ENCODE results near the gene ACP7. TPM values are rescaled to one million over a fixed set of nuclear protein-coding genes. Genes with fewer than 3 reads are reported as not detected.
A peak's percentile ranks its signal among the peaks of the same experiment; 100 is the strongest.

ACP7 gene
- total RNA-seq, 1 donor from 2014 or later: not detected

DNA sequence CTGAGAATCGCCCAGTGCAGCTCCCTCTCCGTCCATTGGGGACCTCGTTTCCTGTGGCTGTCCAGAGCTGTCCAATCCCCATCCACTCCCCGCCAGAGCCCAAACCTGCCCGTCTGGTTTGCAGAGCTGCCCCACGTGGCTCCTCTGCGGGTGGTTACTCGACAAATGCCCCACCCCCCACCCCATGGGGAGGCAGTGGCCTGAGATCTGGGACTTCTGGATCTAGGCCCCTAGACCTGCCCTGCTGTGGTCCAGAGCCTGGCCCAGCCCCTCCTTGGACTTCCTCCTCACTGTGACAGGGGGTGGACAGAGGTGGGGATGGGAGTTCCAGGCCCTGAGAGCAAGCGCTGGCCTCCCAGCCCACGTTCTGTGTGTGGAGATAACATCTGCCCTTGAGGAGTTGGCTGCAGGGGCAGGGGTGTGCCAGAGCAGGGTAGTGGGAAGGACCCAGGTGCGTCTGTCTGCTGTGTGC is 70.5 kb downstream of the ACP7 start:
- Mint-ChIP-seq H3K36me3 (ENCODE audit: low read depth) (no peaks in the 10 kb centered on the region), H3K4me3 (ENCODE audit: low read depth) (no peak overlapping the region), H3K27me3 (ENCODE audit: low read depth) (no peaks in the 10 kb centered on the region), H3K4me1 (ENCODE audit: low read depth) (peaks cover 13% of the 10 kb centered on the region), H3K27ac (no peak overlapping the region), H3K9me3 (no peaks in the 10 kb centered on the region)
- intact Hi-C loops (cut with micrococcal nuclease): no loop called here
- no peak for DNase-seq (ENCODE audit: low spot score)

DNA sequence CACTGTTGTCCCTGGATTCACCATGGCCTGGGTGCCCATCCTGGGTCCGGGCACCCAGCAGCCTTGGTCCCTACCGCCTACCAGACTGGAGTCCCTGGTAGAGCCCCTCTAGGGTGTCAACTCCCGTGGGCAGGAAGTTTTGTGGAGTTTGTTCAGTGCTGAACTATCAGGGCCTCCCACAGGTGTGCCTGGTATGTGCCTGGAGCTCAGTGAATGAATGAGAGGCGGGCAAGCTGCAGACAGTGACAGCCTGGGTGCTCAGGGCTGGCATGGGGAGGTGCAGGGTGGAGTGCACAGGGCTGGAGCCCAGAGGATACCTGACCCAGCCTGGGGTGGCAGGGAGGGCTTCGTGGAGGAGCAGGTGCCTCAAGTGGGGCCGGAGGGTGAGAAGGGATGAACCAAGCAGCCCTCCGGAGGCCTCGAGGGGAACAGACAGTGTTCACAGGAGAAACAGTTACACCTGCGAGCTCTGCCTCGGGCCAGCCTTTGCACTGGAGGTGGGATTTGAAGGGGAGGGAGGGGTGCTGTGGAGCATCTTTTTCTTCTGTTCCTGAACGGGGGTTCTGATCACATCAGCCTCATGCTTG is 71.0 kb downstream of the ACP7 start:
- H3K27me3 Mint-ChIP-seq (ENCODE audit: low read depth): no peaks in the 10 kb centered on the region
- H3K4me1 Mint-ChIP-seq (ENCODE audit: low read depth): peaks cover 13% of the 10 kb centered on the region
- H3K36me3 Mint-ChIP-seq (ENCODE audit: low read depth): no peaks in the 10 kb centered on the region
- no peaks in the 10 kb centered on the region for H3K9me3 Mint-ChIP-seq
- no peak overlapping the region for H3K4me3 Mint-ChIP-seq (ENCODE audit: low read depth)
- no peak for DNase-seq (ENCODE audit: low spot score)
- intact Hi-C loops (cut with micrococcal nuclease): no loop called here
- H3K27ac Mint-ChIP-seq: no peak overlapping the region

DNA sequence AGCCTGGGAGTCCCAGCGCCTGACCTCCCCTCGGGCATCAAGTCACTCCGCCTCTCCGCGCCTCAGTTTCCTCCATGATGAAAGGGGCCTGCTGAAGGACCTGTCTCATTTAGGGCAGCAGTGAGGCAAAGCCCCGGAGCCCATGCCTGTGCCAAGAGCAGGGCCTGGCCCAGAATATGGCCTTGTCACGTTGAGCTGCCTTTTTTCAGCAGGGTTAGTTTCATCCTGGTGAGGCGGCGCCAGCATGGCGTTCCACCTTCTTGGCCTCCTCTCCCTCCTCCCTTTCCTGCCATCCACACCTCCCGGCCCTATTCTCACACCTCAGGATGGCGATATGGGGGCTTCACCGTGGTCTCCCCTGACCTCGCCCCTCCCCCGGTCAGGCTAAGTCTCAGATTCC is 71.6 kb downstream of the ACP7 start:
- intact Hi-C loops (cut with micrococcal nuclease): no loop called here
- H3K27me3 Mint-ChIP-seq (ENCODE audit: low read depth): no peaks in the 10 kb centered on the region
- no peak overlapping the region for H3K4me3 Mint-ChIP-seq (ENCODE audit: low read depth)
- no peaks in the 10 kb centered on the region for H3K9me3 Mint-ChIP-seq
- no peaks in the 10 kb centered on the region for H3K36me3 Mint-ChIP-seq (ENCODE audit: low read depth)
- H3K4me1 Mint-ChIP-seq (ENCODE audit: low read depth): peaks cover 13% of the 10 kb centered on the region
- H3K27ac Mint-ChIP-seq: no peak overlapping the region
- no peak for DNase-seq (ENCODE audit: low spot score)

DNA sequence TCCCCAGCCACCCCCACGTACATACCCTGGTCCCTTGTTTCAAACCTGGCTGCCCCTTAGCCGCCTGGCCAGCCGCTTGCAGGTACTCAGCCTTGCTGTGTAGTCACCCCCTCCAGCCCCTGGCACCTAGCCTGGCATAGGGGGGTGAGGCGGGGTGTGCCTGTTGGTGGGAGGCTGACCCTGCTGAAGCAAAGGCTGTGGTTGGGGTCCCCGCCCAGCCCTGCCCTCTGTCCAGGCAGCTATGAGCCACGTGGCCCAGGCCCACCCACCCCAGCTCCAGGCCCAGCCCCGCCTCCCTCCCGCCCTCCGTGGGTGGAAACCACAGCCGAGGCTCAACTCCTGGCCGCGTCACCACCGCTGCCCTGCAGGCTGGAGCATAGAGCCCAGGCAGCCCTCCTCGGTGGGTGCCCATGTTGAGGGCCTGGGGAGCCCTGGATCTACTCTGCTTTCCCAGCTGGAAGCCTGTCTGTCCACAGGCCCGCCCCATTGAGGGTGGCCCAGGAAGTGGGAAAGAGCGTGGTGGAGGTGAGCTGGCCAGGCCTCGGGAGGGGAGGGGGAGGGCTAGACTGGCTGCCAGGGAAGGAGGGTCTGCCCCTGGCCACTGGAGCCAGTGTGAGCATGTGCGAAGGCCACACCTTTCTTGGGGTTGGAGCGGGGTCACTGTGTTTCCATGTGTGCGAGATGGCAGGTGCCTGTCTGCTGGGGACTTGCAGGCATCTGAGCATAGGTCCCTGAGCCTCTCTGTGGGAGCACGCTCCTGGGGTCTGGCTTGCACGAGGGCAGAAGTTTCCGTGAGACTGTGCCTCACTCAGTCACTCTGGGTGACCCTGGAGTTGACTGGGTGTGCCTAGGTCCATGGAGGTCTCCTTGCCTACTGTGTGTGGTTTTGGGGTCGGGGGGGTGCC is 72.4 kb downstream of the ACP7 start:
- Mint-ChIP-seq H3K27ac (no peak overlapping the region), H3K4me1 (ENCODE audit: low read depth) (peaks cover 13% of the 10 kb centered on the region), H3K9me3 (no peaks in the 10 kb centered on the region), H3K27me3 (ENCODE audit: low read depth) (no peaks in the 10 kb centered on the region), H3K4me3 (ENCODE audit: low read depth) (no peak overlapping the region), H3K36me3 (ENCODE audit: low read depth) (no peaks in the 10 kb centered on the region)
- no peak for DNase-seq (ENCODE audit: low spot score)
- intact Hi-C loops (cut with micrococcal nuclease): no loop called here

DNA sequence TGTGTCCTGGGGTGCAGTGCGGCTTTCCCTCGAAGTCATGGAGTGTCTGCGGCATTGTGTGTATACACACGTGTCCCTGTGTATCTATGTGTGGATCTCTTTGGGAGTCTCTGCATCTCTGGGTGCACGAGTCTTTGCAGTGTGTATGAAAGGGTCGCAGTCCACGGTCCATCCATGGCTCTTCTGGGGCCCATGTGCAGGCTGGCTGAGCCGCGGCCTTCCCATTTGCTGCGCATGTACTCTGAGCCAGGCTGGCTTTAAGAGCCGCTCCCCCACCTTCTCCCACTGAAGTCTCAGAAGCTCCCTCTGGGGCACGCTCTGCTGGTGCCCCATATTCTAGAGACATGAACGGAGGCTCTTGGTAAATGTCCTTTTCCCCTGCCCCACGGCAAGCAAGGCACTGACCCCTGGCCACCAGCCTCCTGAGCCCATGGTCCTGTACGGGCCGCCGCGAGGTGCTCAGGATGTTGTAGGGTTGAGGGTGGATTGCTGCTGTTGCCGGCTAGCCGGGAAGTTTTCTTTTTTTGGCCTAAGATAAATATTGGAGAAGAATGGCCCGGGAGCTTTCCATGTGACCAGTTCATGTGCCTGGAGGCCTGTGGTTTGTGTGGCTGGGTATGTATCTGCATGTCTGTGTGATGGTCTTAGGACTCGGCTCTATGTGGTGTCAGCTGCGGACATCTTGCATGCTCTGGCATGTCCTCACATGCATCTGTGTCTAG is 73.3 kb downstream of the ACP7 start:
- H3K36me3 Mint-ChIP-seq (ENCODE audit: low read depth): no peaks in the 10 kb centered on the region
- H3K27ac Mint-ChIP-seq: peak overlapping the region; percentile 28
- no peak for DNase-seq (ENCODE audit: low spot score)

DNA sequence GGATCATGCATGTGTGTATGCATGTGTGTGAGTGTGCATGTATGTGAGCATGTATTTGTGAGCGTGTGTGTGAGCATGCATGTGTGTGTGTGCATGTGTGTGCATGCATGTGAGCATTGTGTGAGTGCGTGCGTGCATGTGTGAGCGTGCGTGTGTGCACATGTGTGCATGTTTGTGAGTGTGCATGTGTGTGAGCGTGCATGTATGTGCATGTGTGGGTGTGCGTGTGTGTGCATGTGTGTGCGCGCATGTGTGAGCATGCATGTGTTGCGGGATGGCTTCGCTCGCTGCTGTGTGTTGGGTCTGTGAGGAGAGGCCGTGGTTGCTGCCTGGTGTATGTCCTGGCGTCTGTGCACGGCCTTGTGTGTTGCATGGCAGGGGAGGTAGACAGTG is 73.8 kb downstream of the ACP7 start:
- no peaks in the 10 kb centered on the region for H3K9me3 Mint-ChIP-seq
- peaks cover 17% of the 10 kb centered on the region for H3K4me1 Mint-ChIP-seq (ENCODE audit: low read depth)
- intact Hi-C loops (cut with micrococcal nuclease): no loop called here
- H3K27ac Mint-ChIP-seq: no peak overlapping the region
- H3K27me3 Mint-ChIP-seq (ENCODE audit: low read depth): no peaks in the 10 kb centered on the region
- DNase-seq (ENCODE audit: low spot score): no peak
- no peaks in the 10 kb centered on the region for H3K36me3 Mint-ChIP-seq (ENCODE audit: low read depth)
- H3K4me3 Mint-ChIP-seq (ENCODE audit: low read depth): no peak overlapping the region

More for the DNA sequence above, 73.3 kb downstream of the ACP7 start:
- peaks cover 13% of the 10 kb centered on the region for H3K4me1 Mint-ChIP-seq (ENCODE audit: low read depth)
- H3K9me3 Mint-ChIP-seq: no peaks in the 10 kb centered on the region
- no peak overlapping the region for H3K4me3 Mint-ChIP-seq (ENCODE audit: low read depth)
- intact Hi-C loops (cut with micrococcal nuclease): no loop called here
- H3K27me3 Mint-ChIP-seq (ENCODE audit: low read depth): no peaks in the 10 kb centered on the region

DNA sequence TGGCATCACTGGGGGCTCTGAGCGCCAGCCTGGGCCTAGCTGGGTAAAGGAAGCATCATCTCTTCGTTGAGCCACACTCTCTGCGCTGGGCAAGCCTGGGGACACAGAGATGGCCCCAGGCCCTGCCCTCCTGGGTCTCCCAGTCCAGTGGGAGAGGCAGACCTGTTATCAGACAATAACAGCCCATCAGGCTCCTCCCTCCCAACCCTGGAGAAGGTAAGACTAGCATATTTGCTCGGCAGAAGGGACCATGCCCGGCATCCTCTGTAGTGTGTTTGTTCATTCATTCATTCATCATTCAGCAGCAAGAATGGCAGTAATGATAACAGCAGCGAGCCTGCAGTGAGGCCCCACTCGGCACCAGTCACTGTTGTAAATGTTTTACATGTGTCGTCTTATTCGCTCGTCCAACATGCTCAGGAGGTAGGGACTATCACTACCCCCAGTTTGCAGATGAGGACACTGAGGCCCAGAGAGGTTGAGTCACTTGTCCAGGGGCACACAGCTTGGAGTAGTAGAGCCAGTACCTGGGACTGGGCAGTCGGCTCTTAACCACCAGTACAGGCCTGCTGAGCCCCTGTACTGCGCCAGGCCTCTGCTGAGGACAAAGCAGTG is 74.6 kb downstream of the ACP7 start:
- H3K27ac Mint-ChIP-seq: no peak overlapping the region
- H3K4me1 Mint-ChIP-seq (ENCODE audit: low read depth): peaks cover 17% of the 10 kb centered on the region
- no peaks in the 10 kb centered on the region for H3K36me3 Mint-ChIP-seq (ENCODE audit: low read depth)
- H3K4me3 Mint-ChIP-seq (ENCODE audit: low read depth): no peak overlapping the region
- no peaks in the 10 kb centered on the region for H3K27me3 Mint-ChIP-seq (ENCODE audit: low read depth)
- no peaks in the 10 kb centered on the region for H3K9me3 Mint-ChIP-seq
- intact Hi-C loops (cut with micrococcal nuclease): no loop called here
- no peak for DNase-seq (ENCODE audit: low spot score)

DNA sequence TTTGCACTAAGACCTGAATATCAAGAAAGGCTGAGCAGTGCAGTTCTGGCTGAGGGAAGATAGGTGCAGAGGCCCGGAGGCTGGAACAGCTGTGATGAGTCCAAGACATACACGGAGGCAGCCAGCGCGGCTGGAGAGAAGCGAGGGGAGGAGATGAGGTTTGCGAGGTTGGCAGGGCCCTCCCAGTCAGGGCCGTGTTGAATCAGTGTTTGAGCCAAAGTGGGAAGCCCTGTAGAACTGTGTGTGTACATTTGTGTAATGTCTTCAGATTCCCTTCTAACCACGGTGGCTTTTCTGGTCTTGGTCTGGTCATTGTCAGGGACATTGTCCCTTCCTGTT is 76.3 kb downstream of the ACP7 start:
- Mint-ChIP-seq H3K4me3 (ENCODE audit: low read depth) (no peak overlapping the region), H3K9me3 (no peaks in the 10 kb centered on the region), H3K36me3 (ENCODE audit: low read depth) (no peaks in the 10 kb centered on the region), H3K27ac (no peak overlapping the region), H3K4me1 (ENCODE audit: low read depth) (peaks cover 11% of the 10 kb centered on the region), H3K27me3 (ENCODE audit: low read depth) (no peaks in the 10 kb centered on the region)
- intact Hi-C loops (cut with micrococcal nuclease): no loop called here
- DNase-seq (ENCODE audit: low spot score): no peak

Other genes with a start within 250 kb of the ACP7 start
- gene HNRNPL, start 234.4 kb upstream of the ACP7 start, total RNA-seq: 700 and 708 TPM in 2 replicates
- gene RINL, start 206.1 kb upstream of the ACP7 start, total RNA-seq: 70.2 and 73.4 TPM in 2 replicates
- gene SIRT2, start 184.8 kb upstream of the ACP7 start, total RNA-seq: 29.0 and 30.2 TPM in 2 replicates
- 81.8 and 82.7 TPM in 2 replicates for gene NFKBIB, start 184.4 kb upstream of the ACP7 start, total RNA-seq
- 0.83 and 1.2 TPM in 2 replicates for gene CCER2, start 172.2 kb upstream of the ACP7 start, total RNA-seq
- gene SARS2, start 153.6 kb upstream of the ACP7 start, total RNA-seq: 41.1 and 45.2 TPM in 2 replicates
- gene MRPS12, start 153.4 kb upstream of the ACP7 start, total RNA-seq: 93.5 and 95.3 TPM in 2 replicates
- not detected in 2 replicates for gene FBXO17, start 108.6 kb upstream of the ACP7 start, total RNA-seq
- gene FBXO27, start 51.8 kb upstream of the ACP7 start, total RNA-seq: 0.57 and 0.84 TPM in 2 replicates
- gene PAK4, start 41.4 kb downstream of the ACP7 start, total RNA-seq: 16.5 and 19.4 TPM in 2 replicates
- not detected in 2 replicates for gene NCCRP1, start 112.6 kb downstream of the ACP7 start, total RNA-seq
- not detected in 2 replicates for gene SYCN, start 119.9 kb downstream of the ACP7 start, total RNA-seq
- gene IFNL3, start 160.6 kb downstream of the ACP7 start, total RNA-seq: not detected in 2 replicates
- gene IFNL4, start 164.5 kb downstream of the ACP7 start, total RNA-seq: not detected in 2 replicates
- not detected in 2 replicates for gene IFNL2, start 184.0 kb downstream of the ACP7 start, total RNA-seq
- gene IFNL1, start 212.0 kb downstream of the ACP7 start, total RNA-seq: not detected in 2 replicates
- 4.4 and 4.5 TPM in 2 replicates for gene LRFN1, start 236.5 kb downstream of the ACP7 start, total RNA-seq

Data from activated T-helper 2 cell treated with anti-CD3 and anti-CD28 coated beads, Interferon-gamma antibody, Interleukin-2, Interleukin-4, amounts not matched to agents 10 μg/mL and 5 μg/mL and 100 μg/mL, durations not matched to agents 14 hours and 24 hours and 36 hours (primary cell).